ENCODE data around the gene PER1.
A peak's percentile ranks its signal among the peaks of the same experiment; 100 is the strongest.

PER1 gene

GRCh38 chr17:8141741-8142140 is 10.5 kb downstream of the PER1 start:
- no peak for DNase-seq (ENCODE audit: low spot score)

DNA sequence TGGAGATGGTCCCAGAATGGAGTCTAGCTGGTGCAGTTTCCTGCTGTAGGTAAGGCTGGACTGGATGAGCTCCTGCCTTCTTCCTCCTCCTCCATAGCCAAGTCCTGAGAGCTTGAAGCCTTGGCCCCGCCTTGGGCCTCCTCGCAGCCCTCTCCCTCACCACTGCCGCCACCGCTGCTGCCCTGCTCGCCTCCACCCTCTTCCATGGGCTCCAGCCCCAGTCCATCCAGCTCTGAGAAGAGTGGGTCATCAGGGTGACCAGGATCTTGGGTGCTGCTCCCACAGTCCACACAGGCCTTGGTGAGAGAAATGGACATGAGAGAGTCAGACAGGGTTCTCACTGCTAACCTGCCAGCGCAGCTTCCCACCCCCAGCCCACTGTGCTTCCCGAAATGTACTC is 11.2 kb downstream of the PER1 start:
- DNase-seq (ENCODE audit: low spot score): no peak

DNA sequence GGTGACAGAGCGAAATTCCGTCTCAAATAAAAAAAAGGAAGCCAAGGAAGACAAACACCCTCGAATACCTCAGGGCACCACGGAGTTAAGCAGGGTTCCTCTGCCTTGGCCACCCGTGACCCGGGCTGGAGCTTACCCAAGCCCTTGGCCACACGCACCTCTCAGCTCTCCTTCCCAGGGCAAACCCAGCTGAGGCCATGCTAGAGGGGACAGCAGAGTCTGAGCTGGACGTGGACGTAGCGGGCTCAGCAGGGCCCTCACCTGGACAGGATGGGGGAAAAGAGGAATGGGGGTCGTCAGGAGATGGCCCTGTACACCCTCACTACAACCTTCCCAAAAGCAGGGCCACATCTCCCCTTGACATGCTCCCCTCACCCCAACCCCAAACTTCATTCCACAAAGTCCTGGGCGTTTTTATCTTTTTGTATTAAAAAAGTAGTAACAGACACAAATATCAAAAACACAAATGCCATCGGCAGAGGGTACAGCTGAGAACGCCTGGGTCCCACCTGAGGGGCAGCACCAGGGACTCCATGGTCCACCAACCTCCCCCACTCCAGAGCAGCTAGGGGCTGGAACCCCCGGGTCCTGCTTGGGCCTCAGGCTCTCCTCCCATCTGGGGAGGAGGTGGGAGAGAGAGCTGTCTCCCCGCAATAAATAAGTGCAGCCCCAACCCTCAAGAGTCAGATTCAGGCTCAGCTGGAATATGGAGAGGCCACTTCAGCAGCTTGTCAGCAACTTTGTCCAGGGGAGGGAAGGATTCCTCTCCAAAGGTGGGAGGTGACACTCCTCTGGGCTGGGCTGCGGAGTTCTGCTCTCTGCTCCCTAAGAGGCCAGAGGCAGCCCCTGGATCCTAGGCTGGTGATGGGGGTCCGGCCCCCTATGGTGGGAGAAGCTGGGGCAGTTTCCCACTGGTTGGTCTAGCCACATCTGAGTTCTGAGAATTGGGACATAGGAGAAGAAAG is 11.9 kb downstream of the PER1 start:
- no peak for DNase-seq (ENCODE audit: low spot score)

DNA sequence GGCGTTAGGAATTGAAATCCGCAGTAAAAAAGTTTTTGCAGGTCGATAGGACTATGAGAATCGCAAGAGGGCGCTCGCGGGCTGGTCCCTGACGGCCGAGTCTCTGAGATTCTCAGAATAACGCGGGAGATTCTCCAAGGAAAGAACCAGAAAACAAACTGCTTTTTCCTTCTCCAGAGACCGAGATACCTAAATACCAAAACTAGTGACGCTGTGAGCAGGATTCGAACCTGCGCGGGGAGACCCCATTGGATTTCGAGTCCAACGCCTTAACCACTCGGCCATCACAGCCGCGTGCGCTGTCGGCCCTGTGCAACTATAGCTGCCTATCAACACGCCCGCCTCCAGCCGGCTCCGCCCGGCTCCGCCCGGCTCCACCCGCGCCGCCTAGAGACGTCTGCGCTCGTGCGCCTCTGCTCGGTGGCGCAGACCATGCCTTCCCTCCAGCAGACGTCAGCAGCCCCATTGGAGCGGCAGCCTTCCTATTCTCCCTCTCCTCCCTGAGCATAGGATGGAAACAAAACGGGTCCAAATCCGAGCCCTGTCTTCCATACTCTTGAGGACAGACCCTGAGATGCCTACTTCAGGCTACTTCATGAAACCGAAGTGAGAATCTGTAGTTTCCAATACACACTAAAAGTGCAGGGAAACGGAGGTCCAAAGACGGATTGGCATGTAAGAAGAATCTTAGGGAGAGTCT is 13.4 kb downstream of the PER1 start:
- peak; percentile 94 for DNase-seq (ENCODE audit: low spot score)

- no peak for DNase-seq (ENCODE audit: low spot score)
These were observed 13.9 kb downstream of the PER1 start for GRCh38 chr17:8138374-8138671.

DNA sequence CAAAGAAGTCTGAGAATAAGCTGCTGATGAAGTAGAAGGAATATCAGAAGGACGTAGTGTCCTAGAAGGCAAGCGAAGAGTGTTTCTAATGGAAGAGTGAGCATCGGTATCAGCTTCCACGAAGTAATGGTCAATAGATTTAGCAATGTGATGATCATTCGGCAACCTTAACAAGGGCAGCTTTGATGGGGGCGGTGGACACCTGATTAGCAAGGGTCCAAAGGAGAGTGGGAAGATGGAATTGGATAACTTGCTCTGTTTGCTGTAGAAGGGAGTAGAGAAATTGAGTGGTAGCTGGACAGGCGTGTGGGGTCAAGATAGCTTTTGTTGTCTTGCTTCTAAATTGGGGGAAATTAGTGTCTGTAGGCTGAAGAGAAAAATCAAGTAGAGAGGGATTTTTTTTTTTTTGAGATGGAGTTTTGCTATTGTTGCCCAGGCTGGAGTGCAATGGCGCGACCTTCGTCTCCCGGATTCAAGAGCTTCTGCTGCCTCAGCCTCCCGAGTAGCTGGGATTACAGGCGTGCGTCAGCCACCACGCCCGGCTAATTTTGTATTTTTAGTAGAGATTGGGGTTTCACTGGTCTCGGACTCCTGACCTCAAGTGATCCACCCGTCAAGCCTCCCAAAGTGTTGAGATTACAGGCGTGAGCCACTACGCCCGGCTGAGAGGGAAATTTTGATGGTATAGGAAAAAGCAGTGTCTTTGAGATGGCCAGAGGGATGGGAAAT is 14.4 kb downstream of the PER1 start:
- no peak for DNase-seq (ENCODE audit: low spot score)

- no peak for DNase-seq (ENCODE audit: low spot score)
These were observed 18.3 kb downstream of the PER1 start for GRCh38 chr17:8133941-8134340.

- DNase-seq (ENCODE audit: low spot score): no peak
These were observed 18.8 kb downstream of the PER1 start for GRCh38 chr17:8133399-8133798.

- DNase-seq (ENCODE audit: low spot score): no peak
These were observed 20.3 kb downstream of the PER1 start for GRCh38 chr17:8131844-8132441.

DNA sequence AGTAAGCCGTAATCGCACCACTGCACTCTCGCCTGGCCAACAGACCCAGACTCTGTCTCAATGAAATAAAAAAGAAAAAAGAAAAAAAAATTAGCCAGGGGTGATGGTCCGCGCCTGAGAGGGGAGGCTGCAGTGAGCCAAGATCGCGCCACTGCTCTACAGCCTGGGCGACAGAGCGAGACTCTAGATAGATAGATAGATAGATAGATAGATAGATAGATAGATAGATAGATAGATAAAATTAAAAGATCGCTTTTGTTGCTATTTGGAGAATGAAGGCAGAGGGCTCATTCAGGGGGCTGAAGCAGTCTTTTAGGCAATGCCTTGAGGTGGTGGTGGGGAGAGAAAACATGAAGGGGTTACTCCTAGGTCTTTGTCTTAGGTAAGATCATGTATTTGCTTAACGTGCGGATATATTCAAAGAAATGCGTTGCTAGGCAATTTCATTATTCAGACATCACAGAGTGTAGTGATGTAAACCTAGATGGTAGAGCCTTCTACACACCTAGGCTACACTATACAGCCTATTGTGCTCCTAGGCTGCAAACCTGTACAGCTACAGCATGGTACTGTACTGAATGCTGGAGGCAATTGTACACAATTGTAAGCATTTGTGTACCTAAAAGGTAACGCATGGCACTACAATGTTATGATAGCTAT is 23.9 kb downstream of the PER1 start:
- DNase-seq (ENCODE audit: low spot score): no peak

DNA sequence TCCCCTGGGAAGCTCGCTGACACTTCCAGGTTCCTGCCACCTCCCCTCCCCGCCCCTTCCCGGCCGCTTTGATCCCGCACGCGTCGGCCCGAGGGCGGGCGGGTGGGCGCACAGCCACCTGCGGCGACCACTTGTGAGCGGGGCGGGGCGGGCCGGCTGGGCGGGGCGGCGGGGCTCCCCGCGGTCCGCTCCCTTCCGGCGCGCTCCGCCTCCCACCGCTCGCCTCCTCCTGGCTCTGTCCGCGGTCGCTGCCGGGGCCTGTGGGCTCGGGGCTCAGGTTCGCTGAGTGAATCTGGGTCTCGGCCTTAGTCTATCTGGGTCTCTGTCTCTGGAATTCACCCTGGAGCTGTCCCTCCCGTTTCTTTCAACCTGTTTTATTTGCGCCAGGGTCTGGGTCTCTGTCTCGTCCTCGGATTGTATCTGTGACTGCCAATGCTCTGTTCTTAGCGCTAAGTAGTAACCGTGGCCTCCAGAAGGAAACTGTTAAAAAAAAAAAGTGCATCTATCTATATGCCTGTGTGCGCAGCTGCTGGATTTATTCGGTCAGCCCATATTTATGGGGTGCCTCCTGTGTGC is 25.6 kb downstream of the PER1 start:
- no peak for DNase-seq (ENCODE audit: low spot score)

DNA sequence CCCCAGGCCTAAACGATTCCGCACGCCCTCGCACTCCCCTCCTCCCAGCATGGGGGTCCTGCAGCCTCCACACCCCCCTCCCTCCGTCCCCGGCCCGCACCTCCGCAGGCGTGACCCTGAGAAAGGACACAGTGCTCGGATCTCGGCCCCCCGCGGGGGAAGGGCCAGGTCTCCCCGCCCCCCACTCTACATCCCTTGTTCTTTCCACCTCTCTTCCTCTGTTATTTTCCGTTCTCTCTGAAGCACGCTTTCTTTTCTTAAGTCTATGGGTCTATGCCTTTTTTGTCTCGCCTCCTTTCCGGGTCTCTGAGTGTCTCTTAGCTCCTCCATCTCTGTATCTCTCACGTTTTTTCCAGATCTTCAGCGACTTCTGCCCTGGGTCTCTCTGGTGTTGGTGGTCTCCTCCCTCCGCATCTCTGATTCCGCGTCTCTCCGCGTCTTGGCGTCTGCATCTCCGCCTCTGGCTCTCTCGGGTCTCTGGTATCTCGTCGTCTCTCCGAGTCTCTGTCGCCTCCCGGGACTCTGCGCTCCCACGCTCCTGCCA is 26.2 kb downstream of the PER1 start:
- no peak for DNase-seq (ENCODE audit: low spot score)

- DNase-seq (ENCODE audit: low spot score): peak; percentile 76
These were observed 26.9 kb downstream of the PER1 start for GRCh38 chr17:8125154-8125946.

- no peak for DNase-seq (ENCODE audit: low spot score)
These were observed 27.7 kb downstream of the PER1 start for GRCh38 chr17:8124350-8125153.

DNA sequence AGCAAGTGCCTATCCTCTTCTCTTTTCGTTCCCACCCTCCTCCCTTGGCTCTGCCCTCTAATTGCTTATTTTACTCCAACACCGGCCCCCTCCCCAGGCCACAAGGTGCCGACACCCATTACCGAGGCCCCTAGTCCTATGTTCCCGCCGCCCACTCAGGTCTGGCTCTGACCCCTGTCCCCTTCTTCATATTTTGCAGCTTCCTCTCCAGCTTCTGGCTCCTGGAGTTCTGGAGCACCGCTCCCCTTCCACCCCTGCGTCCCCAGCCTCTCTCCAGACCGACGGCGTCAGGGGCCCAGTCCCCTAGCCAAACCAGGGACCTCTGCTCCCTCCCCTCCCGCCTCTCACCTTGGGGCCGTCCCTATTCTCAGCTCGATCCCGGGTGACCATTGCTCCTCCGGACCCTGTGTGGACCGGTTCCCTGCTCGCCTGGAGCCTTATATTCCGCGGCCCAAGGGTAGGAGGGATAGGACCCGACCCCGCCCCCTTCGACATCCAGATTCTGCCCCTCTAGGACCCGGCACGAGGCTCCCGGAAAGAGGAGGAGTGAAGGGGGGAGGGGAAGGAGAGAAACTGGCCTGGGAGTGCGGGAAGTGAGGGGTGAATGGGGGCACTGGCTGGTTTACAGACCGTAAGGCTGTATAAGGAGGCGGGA is 28.4 kb downstream of the PER1 start, which contains the start of gene HES7:
TSS of gene HES7 (minus strand) at position 412 of the 655 bp plus-strand sequence. CDS start at position 390, 22 bp downstream.
- no peak for DNase-seq (ENCODE audit: low spot score)

DNA sequence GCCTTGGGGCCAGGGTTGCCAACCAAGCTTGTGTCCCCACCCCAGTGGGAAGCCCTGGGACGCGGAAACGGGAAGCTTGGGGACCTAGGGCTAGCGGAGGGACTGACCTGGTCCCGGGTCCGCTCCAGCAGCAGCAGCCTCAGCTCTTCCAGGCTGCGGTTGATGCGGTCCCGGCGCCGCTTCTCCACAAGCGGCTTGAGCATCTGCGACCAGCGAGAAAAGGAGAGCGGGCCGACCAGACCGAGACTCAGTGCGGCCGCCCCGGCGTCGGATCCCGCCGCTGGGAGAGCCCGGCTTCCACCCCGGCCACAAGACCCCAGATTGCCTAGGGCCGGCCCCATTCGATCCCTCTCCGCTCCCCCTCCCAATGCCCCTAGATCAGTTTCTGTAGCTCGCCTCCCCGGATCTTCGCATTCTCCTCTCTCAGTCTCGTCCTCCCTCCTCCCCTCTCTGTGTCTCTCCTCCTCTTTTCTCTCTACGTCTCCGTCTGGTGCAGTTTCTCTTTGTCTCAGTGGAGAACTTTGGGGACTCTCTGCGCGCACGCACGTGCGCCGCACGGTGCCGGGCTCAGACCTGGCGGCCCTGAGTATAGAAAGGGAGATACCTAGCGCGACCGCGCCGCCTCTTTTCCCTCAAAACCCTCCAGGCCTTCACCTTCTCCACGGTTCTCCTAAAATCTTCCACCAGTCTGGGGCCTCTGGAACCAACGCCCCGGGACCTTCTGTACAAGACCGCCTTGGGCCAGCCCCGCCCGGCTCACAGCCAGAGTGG is 29.1 kb downstream of the PER1 start:
- DNase-seq (ENCODE audit: low spot score): no peak

GRCh38 chr17:8122422-8122923 is 29.7 kb downstream of the PER1 start:
- no peak for DNase-seq (ENCODE audit: low spot score)

All from COLO829 (cell line).